Hematopoietic multipotent progenitor cell treated with erythropoietin and hydrocortisone succinate and interleukin-3 and kit ligand, for 15 days (in vitro differentiated cells): ENCODE results near the gene CD58.
"Not testable (repeated sequence)": the region's sequence is repeated elsewhere in the genome, so short reads cannot be mapped to it uniquely, and the experiment has no call there.

ENCODE experiments used
- DNase-seq: peaks from one replicate; pipeline ENCODE4 v3.0.0-alpha.2; 2015; ENCODE audit warnings: low spot score

The CD58 gene

GRCh38 chr1:116569776-116570357 lies 959 bp downstream of the CD58 start:
- peak; percentile 81 for DNase-seq

GRCh38 chr1:116569381-116569670 lies 1.5 kb downstream of the CD58 start:
- no peak for DNase-seq

GRCh38 chr1:116568662-116569380 lies 2.0 kb downstream of the CD58 start:
- DNase-seq = no peak

- no peak for DNase-seq
Observed at GRCh38 chr1:116567790-116568661, 2.8 kb downstream of the CD58 start.

GRCh38 chr1:116565222-116565621 lies 5.6 kb downstream of the CD58 start:
- no peak for DNase-seq

- no peak for DNase-seq
Observed at GRCh38 chr1:116564426-116564825, 6.4 kb downstream of the CD58 start.

- not testable (repeated sequence) for DNase-seq
Observed at GRCh38 chr1:116562465-116562864, 8.4 kb downstream of the CD58 start.

GRCh38 chr1:116561563-116561962 lies 9.3 kb downstream of the CD58 start:
- DNase-seq = no peak

- no peak for DNase-seq
Observed at GRCh38 chr1:116560704-116561490, 9.9 kb downstream of the CD58 start.

- no peak for DNase-seq
Observed at GRCh38 chr1:116559304-116559761, 11.5 kb downstream of the CD58 start.

- no peak for DNase-seq
Observed at GRCh38 chr1:116558571-116558970, 12.3 kb downstream of the CD58 start.

- DNase-seq = no peak
Observed at GRCh38 chr1:116558140-116558549, 12.7 kb downstream of the CD58 start.

GRCh38 chr1:116557323-116557878 lies 13.4 kb downstream of the CD58 start:
- no peak for DNase-seq

- DNase-seq = peak; percentile 62
Observed at GRCh38 chr1:116556289-116557006, 14.4 kb downstream of the CD58 start.

- DNase-seq = no peak
Observed at GRCh38 chr1:116554924-116555323, 15.9 kb downstream of the CD58 start.

- no peak for DNase-seq
Observed at GRCh38 chr1:116553386-116554115, 17.3 kb downstream of the CD58 start.

GRCh38 chr1:116546354-116546977 lies 24.4 kb downstream of the CD58 start:
- DNase-seq = no peak

GRCh38 chr1:116545359-116545705 lies 25.5 kb downstream of the CD58 start:
- DNase-seq = no peak

GRCh38 chr1:116544588-116545358 lies 26.1 kb downstream of the CD58 start:
- no peak for DNase-seq
